ENCODE results near the gene ADARB1.
"Not testable (repeated sequence)": the region's sequence is repeated elsewhere in the genome, so short reads cannot be mapped to it uniquely, and the experiment has no call there.

Gene ADARB1

GRCh38 chr21:45136500-45136899 lies 62.1 kb downstream of the ADARB1 start:
- DNase-seq (ENCODE audit: low spot score), result no peak

- DNase-seq (ENCODE audit: low spot score), result peak; percentile 82
Measured at GRCh38 chr21:45136927-45137611, 62.7 kb downstream of the ADARB1 start.

- no peak for DNase-seq (ENCODE audit: low spot score)
Measured at GRCh38 chr21:45137612-45137937, 63.2 kb downstream of the ADARB1 start.

- peak; percentile 87 for DNase-seq (ENCODE audit: low spot score)
Measured at GRCh38 chr21:45138199-45139002, 64.0 kb downstream of the ADARB1 start.

GRCh38 chr21:45139003-45139360 lies 64.6 kb downstream of the ADARB1 start:
- DNase-seq (ENCODE audit: low spot score), result not testable (repeated sequence)

- no peak for DNase-seq (ENCODE audit: low spot score)
Measured at GRCh38 chr21:45139473-45139872, 65.1 kb downstream of the ADARB1 start.

GRCh38 chr21:45140346-45140940 lies 66.1 kb downstream of the ADARB1 start:
- peak; percentile 89 for DNase-seq (ENCODE audit: low spot score)

- peak; percentile 19 for DNase-seq (ENCODE audit: low spot score)
Measured at GRCh38 chr21:45140944-45141343, 66.6 kb downstream of the ADARB1 start.

- DNase-seq (ENCODE audit: low spot score), result peak; percentile 30
Measured at GRCh38 chr21:45141507-45141906, 67.1 kb downstream of the ADARB1 start.

GRCh38 chr21:45142469-45143308 lies 68.3 kb downstream of the ADARB1 start:
- DNase-seq (ENCODE audit: low spot score), result peak; percentile 44

- no peak for DNase-seq (ENCODE audit: low spot score)
Measured at GRCh38 chr21:45143855-45144254, 69.5 kb downstream of the ADARB1 start.

- peak; percentile 26 for DNase-seq (ENCODE audit: low spot score)
Measured at GRCh38 chr21:45145146-45145545, 70.8 kb downstream of the ADARB1 start.

GRCh38 chr21:45145846-45146245 lies 71.5 kb downstream of the ADARB1 start:
- peak; percentile 18 for DNase-seq (ENCODE audit: low spot score)

GRCh38 chr21:45146306-45146705 lies 71.9 kb downstream of the ADARB1 start:
- peak; percentile 37 for DNase-seq (ENCODE audit: low spot score)

- peak; percentile 34 for DNase-seq (ENCODE audit: low spot score)
Measured at GRCh38 chr21:45146801-45147200, 72.4 kb downstream of the ADARB1 start.

GRCh38 chr21:45147473-45148315 lies 73.3 kb downstream of the ADARB1 start:
- DNase-seq (ENCODE audit: low spot score), result no peak

GRCh38 chr21:45148316-45148990 lies 74.1 kb downstream of the ADARB1 start:
- peak; percentile 44 for DNase-seq (ENCODE audit: low spot score)

GRCh38 chr21:45149021-45149420 lies 74.6 kb downstream of the ADARB1 start:
- peak; percentile 36 for DNase-seq (ENCODE audit: low spot score)

GRCh38 chr21:45150638-45151131 lies 76.3 kb downstream of the ADARB1 start:
- DNase-seq (ENCODE audit: low spot score), result no peak

- DNase-seq (ENCODE audit: low spot score), result no peak
Measured at GRCh38 chr21:45151445-45152160, 77.2 kb downstream of the ADARB1 start.
